Gastroesophageal sphincter (tissue), 3 donors: ENCODE results near the gene KIAA1217.

ENCODE experiments used
- CTCF ChIP-seq, 4 experiments: fragments of 200-600 bp in 2 of 4; fragments of 450-650 bp in 2 of 4; sonication (generic) in 1 of 4; IDR thresholded peaks; one replicate each; pipeline ENCODE4 v1.5.1; 2017 to 2019; ENCODE audit warnings: antibody characterized with exemption in 4 of 4, mild to moderate bottlenecking in 2 of 4, moderate library complexity in 2 of 4
- EP300 ChIP-seq: sonication (generic); formaldehyde crosslinking; IDR thresholded peaks from one replicate; pipeline ENCODE4 v1.6.1; 2017; ENCODE audit warnings: antibody characterized with exemption, mild to moderate bottlenecking
- POLR2A ChIP-seq, 2 donors: fragments of 450-650 bp; IDR thresholded peaks; one replicate each; pipeline ENCODE4 v1.6.1; 2017; ENCODE audit warnings: antibody characterized with exemption in 2 of 2, mild to moderate bottlenecking in 2 of 2, moderate library complexity in 1 of 2
- POLR2AphosphoS5 ChIP-seq: sonication (generic); formaldehyde crosslinking; IDR thresholded peaks from one replicate; pipeline ENCODE4 v1.6.1; 2017; ENCODE audit warnings: antibody characterized with exemption

- TF ChIP-seq CTCF (IDR thresholded peaks at IDR 0.05), result no peak
- TF ChIP-seq POLR2A (IDR thresholded peaks at IDR 0.05), result no peak
- TF ChIP-seq POLR2AphosphoS5, result no peak
- TF ChIP-seq EP300, result no peak
These were observed 296.8 kb downstream of the KIAA1217 start for GRCh38 chr10:24505759-24506158.
